Measurements from ENCODE around the gene ARFIP2.

Gene ARFIP2

DNA sequence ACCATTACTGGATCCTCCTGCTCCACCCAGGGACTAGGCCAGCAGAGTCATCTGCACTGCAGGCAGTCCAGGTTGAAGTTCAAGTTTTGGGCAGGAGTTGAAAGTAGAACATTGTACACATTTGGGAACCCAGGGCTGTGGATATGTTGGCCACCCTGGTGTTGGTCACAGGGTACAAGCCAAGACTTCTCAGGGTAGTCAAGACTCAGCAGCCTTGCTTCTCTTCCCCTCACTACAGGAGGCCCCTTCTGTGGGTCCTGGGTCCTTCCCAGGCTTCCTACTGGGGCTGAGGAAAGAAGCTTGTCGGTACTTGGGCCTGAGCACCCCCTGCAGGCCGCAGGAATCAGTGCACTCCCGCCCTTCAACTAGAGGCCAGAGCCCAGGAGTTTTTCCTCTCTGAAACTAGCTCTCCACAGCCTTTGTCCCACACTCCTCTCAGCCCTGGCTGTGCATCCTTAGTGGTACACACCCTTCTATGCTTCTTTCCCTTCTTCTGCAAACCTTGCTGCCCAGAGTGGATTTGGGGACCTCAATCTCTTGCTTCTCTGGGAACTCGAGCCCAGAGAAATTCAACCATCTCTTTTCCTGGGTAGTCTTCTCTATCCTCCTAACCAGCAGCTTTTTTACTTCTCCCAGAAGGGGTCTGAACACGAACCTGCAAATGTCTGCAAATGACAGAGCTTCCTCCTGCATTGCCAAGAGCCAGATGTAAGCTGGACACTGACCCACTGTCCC lies 37.7 kb downstream of the ARFIP2 start:
- DNase-seq (ENCODE audit: low read depth): peak; percentile 60

DNA sequence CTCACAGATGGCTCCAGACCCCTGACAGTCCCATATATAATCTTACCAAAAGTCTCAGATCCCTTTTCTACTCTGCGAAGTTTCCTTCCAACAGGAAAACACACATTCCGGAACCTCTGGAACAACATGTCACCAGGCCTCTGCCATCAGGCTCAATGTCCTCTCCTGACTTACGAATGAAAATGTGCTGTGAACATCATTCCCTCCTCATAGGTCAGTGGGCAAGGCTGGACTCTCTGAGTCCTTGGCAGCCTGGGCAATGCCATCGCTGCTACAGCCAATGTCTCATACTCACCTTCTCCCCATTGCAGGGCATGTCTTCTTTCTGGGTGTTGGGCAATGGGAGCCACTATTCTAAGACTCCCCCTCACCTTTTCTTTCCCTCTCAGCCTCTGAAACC lies 38.7 kb downstream of the ARFIP2 start:
- no peak for DNase-seq (ENCODE audit: low read depth)

DNA sequence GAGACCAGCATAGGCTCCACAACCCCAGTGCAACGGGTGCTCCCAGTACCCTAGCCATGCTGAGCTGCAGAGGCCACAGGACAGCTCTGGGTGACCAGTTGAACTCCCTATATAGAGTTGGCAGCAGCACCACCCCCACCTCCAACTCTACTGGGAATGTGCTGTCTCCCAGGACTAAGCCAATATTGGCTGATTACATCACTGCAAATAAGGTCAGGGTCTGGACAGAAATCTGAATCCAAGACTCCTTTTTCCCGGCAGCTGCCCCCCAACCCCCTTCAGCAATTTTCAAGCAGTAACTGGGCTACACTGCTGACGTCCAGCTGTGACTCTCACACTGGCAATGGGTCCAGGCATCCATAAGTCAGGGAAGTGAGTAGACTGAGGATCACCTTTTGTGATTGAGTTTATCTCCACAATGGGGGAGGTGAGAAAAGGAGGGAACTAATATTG lies 40.2 kb downstream of the ARFIP2 start, which contains the start of gene HPX:
HPX (minus strand) TSS at position 82 of the 453 bp plus-strand sequence; CDS start at position 58, 24 bp downstream.
- DNase-seq (ENCODE audit: low read depth): no peak

DNA sequence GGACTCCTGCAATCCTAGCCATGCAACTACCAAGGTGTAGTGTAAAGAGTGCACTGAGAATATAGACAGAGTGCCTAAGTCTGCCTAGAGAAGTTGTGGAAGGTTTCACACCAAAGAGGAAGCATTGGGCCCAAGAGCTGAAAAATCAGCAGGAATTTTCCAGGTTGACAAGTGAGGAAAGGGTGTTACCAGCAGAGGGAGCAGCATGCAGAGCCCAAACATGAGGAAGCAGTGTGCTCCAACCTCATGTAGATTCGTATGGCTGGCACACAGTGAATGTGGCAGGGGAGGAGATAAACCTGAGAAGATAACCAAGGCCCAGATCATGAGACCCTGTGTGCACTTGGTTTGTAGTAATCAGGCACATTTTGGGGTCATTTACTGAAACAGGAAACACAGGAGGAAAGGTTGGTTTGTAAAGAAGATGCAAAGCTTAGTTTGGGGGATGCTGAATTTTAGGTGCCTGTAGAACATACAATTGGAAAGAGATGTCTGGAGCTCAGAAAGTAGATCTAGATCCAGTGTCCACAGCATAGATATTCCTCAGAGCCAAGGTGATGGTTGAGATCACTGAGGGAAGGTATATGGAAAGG lies 42.1 kb downstream of the ARFIP2 start:
- peak; percentile 63 for DNase-seq (ENCODE audit: low read depth)

DNA sequence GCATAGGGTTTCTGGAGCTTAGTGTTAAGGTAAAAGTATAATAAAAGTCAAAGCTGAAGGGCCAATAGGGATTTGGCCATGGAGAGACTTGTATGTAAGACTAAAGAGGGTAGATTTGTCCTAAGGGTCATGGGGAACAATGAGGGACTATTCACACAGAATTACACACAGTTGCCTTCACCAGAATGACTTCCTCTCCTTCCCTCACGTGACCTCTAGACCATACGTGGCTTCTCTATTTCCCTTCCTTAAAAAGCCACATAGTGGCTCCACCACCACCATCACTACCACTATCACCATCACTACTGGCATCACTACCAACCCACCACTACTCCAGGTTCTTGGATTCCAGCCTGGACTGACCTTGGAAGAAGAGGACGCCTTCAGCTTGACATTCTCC lies 43.1 kb downstream of the ARFIP2 start:
- no peak for DNase-seq (ENCODE audit: low read depth)

DNA sequence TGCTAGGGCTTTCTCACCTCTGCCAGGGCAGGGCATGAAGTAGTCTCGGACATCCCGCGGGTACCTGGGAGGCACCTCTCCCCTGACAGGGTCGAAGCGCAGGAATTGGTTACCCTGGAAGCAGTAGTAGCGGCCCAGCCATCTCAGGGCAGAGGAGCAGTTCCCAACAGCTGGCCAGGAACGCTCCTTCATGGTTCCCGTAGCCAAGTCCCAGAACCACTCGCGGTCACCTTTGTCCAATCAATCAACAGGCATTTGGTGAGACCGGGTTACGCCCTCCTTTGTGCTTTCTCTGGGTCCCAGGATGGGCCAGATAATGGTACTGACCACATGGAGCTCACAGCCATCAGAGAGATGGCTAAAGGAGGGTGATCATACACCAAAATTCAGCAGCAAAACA lies 43.7 kb downstream of the ARFIP2 start:
- no peak for DNase-seq (ENCODE audit: low read depth)

DNA sequence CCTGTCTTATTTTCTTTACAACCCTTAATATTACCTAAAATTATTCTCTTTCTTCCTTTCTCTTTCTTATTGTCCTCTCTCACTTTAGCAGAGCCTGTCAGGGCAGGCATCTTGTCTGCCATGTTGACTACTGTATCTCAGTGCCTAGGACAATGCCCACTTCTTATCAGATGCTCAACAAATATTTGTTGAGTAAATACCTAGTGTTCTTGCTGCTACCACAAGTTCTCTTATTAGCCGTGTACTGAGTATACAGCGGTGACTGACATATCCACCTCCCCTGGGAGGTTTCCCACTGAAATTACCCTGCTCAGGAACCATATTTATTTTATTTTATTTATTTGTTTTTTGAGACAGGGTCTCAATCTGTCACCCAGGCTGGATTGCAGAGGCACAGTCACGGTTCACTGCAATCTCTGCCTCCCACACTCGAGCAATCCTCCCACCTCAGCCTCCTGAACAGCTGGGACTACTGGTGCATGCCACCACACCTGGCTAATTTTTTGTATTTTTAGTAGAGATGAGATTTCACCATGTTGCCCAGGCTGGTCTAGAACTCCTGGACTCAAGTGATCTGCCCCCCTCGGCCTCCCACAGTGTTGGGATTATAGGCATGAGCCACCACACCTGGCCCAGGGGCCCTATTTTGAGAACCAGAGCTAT lies 47.0 kb downstream of the ARFIP2 start:
- DNase-seq (ENCODE audit: low read depth): no peak

DNA sequence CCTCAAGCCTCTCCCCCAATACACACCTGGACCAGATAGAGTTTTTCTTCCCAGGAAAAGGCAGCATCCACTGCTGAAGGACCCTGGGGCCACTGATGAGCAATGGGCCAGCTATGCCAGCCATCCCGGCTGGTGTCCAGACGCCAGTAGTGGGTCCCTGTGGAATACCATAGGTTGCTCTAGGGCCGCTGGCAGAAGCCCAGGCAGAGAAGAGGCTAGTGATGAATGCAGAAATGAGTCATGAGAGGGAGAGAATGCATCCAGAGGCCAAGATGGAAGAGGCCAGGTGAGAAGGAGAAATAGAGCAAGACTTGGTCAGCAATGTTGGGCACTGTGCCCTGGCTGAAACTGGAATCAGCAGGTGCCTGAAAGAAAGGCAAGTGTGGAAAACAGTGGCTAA lies 49.3 kb downstream of the ARFIP2 start:
- peak; percentile 41 for DNase-seq (ENCODE audit: low read depth)

DNA sequence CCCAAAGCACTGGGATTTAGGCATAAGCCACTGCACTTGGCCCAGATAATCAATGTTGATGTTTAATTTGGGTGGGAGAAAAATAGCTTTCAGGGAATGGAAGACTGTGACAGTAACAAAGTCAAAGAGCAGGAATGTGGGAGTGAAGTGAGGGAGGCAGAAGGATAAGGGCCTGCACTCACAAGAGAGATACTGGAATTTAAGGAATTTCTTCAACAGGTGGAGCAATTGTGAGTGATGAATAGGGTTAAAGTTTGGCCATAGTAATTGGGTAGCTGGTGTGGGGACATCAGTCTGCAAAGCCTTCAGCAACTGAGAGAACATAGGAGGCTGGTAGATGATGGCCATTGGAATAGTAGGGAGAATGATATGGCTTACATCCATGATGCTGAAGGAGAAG lies 53.6 kb downstream of the ARFIP2 start:
- DNase-seq (ENCODE audit: low read depth): no peak
